ENCODE results near the gene EPB41.
"Not testable (repeated sequence)": the region's sequence is repeated elsewhere in the genome, so short reads cannot be mapped to it uniquely, and the experiment has no call there.

Gene EPB41

DNA sequence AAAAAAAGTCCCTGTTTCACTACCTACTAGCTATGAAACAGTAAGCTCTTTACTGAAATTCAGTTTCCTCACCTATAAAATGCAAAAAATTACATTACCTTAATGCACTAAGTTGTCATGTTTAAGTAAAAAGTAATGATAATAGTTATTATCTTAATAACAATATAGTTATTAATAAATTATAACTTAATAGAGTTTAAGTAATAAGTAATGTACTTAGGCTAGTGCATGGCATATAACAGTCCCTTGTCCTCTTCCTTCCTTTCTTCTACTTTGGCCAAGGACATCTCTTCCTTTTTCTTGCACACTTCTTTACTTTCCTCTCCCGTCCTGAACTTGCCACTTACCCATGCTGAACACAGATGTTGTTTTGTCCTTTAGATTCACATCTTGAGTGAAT, 200.3 kb downstream of the EPB41 start:
- DNase-seq, result no peak

DNA sequence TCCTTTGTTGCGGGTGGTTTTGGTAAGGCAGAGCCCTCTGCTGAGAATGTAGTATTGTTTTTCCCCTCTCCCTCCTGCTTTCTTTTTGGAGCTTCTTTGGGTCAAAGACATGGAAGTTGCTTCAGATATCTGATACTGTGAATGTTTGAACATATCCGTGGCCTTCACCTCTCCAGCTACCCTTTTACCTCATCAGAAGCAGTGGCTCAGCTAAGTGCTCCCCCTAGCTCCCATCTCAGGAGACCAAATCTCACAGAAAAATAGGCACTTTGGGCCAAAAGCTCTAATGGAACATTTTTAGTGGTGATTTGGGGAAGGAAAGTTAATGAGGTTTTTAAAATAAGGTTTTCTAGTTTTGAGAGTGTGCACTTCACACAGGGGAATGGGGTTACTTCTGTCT, 203.0 kb downstream of the EPB41 start:
- DNase-seq, result no peak

DNA sequence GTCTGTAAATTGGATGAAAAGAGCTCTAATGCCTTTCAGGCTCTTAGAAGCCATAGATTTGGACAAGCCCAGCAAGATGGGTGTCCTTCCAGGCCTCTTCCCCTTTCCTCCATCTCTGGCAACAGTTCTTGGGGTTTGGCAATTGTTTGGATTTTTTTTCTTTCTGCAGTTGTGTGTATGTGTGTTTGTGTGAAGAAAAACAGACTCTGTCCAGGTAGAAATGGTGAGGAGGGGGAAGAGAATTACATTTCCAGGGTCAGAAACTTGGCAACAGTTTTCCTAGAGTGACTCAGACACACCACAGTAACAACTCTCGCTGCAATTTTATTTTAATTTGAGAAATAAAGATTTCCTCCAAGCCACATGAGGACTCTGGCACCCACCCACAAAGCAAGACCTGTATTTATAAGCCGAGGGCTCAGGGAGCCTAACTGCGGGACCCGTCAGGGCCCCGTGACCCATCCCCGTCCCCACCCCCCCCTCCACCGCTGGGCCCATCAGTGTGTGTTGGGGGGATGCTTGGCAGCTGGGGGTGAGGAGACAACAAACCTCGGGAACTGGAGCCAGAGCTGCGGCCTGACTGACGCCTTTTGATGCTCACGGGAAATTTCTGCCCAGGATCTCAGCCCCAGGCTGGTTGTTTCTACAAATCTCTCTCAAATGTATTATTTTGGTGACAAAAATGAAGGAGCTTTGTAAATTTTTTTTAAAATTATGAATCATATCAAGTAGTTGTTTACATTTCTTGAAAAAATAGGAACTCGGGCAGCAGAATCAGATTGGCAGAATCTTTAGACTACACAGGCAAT, 205.0 kb downstream of the EPB41 start:
- no peak for DNase-seq

DNA sequence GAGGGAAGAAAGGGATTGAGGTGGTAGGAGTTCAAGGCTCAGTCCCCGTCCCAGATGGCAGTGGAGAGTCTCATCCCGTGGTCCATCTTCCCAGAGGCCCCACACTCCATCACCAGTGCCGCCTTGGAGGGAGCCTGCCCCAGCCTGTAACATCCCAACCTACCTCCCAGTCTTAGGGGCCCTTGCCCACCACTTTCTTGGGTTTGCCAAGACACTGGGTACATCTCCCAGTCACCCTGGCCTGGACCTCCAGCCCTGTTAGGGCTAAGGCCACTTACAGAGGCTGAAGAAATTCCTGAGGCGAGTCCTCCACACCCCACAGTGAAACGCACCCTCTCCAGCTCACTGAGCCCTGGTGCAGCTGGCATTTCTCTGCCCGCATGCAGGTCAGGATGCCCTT, 206.0 kb downstream of the EPB41 start:
- DNase-seq, result no peak

DNA sequence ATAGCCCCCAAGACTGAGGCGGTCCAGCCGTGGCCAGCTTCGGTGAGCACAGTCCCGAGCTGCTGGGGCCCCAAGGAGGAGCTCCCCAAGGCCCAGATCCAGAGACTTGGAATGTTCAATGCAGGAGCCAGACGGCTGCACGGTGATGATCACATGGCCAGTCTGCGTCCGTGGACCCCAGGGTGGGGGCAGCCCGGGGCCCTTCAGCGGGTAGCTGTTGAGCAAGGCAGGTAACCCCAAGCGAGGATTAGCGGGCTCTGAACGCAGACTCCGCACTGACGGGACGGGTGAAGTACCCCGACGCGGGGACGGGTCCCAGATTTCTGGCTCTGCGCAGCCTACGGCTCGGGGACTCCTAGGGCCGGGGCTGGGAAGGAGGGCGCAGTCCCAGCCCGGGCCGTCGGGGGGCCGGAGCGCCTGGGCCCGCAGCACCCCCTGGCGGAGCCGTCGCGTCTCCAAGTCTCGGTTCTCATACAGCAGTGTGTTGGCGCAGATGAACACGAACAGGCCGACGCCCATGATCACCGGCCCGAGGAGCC, 206.6 kb downstream of the EPB41 start:
- DNase-seq, result peak; percentile 72 to 77

DNA sequence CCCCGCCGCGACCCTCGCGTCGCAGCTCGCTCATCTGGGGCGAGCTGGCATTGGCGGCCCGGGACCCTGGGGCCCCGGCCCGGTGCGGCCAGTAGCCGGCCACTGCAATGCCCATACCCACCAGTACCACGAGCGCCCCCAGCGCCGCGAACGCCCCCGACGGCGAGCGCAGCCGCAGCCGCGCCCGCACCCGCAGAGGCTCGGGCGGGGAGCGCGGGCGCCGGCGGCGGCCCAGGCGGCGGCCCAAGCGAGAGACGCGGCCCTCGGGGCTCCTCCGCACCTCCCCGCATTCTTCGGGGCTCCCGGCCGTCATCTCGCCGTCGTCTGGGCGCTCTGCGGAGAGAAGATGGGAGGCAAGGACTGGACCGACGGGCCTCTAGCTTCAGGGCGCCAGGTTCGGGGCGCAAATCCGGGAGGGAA, 207.2 kb downstream of the EPB41 start:
- peak in 1 of 2 experiments; percentile 13 for DNase-seq

DNA sequence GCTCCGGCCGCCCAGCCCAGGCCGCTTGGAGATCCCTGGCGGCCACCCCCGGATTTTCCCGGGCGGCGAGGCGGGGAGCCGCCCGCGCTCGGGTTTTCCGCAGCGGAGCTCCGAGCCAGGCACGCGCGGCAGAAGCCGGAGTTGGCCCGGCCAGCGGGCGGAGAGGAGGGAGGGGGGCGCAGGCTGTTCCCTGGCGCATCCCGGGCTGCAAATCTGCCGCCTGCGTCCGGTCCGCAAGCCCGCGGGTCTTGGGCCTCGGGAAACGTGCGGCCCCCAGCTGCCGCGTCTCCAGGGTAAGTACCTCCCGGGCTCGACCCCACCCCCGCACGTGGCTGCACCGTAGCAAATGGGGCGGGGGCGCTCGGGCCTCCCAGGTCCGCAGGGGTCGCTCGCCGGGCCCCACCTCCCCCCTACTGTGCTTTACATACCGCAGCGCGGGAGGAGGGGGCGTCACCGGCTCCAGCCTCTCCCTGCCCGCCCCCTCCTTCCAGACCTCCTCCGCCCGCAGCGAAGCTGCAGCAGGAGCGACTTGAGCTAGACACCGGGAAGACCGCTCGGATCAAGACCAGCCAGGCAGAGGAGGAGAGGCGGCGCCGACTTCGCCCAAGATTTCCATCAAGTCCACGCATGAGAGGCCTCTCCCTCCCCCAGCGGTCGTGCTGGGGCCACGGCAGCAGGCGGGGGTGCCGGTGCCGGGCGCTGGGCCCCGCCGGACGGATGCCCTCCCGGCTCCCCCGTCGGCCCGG, 207.7 kb downstream of the EPB41 start:
- peak; percentile 17 to 24 for DNase-seq

DNA sequence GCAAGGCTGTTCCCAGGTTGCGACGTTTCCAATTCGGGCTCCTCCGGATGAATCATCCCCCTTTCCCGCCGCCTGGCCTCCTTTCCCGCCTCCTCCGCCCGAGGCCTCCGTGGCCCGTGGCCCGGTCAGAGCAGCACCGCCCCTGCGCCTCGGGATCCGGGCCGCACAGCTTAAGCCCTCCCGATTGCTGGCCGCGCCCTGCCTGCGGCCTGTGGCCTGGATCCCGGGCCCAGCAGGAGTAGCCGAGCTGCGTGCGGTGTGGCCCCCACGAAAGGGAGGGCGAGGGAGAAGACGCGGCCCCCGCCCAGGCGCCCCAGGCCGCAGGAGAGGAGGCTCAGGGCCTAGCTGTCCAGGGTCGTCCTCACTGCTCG, 208.3 kb downstream of the EPB41 start:
- DNase-seq, result peak; percentile 26 to 28

DNA sequence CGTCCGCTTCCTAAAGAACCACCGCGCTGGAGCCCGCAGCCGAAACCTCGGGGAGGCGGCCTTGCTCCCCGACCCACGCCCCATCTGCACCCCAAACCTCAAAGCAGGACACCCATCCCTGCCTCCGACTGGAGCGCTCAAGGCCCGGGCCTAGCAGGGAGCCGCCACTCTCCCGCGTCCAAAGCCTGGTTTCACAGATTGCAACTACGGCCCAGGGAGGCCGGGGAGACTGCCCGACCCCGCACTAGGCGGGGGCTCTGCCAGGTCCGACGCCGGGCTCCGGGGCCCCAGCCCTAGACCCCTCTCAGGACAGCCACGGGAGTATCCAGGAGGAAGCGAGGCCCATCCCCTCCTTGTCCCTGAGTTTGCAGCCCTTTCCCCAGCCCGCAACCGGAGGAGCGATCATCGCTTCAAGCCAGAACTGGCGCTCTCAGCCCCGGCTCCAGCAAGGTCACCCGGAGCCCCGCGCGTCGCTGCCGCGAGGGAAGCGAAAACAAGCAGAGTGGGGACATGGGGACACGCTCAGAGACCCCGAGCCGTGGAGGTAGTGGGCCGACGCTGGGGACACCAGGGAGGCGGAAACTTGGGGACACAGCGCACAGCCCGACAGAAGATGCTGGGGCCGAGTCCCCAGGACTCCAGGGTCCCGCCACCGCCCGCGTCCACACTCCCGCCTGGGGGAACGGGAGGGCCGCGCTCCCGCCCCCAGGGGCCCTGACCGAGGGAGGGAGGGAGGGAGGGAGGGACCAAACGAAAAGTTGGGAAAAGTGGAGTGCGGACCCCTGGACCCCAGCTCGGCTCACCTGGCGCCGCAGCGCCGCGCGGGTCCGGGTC, 208.9 kb downstream of the EPB41 start:
- peak; percentile 31 to 46 for DNase-seq

DNA sequence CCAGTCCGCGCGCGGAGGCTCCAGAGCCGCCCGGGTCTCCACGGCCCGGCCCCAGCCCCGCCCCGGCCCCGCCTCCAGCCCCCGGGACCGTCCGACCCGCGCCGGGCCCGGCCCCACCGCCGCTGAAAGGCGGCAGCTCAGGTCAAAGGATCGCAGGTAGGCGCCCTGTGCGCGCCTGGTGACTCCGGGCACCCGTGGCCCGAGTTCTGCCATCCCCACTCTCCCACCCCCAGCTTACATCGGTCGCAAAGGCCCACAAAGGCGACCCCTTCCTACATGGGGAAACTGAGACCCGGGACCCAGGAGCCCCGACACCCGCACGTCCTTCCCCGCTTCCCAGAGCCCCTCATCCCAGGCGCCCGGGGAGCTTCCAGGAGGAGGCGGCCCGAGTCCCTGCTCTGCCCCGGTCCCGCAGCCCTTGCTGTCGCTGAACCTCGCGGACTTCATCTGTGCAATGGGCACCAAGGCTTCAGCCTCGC, 209.6 kb downstream of the EPB41 start, which contains the start of gene TMEM200B:
Gene TMEM200B (minus strand): TSS at position 17 of the 479 bp plus-strand sequence. CDS start 2,075 bp downstream, outside the sequence.
- peak; percentile 28 to 34 for DNase-seq

DNA sequence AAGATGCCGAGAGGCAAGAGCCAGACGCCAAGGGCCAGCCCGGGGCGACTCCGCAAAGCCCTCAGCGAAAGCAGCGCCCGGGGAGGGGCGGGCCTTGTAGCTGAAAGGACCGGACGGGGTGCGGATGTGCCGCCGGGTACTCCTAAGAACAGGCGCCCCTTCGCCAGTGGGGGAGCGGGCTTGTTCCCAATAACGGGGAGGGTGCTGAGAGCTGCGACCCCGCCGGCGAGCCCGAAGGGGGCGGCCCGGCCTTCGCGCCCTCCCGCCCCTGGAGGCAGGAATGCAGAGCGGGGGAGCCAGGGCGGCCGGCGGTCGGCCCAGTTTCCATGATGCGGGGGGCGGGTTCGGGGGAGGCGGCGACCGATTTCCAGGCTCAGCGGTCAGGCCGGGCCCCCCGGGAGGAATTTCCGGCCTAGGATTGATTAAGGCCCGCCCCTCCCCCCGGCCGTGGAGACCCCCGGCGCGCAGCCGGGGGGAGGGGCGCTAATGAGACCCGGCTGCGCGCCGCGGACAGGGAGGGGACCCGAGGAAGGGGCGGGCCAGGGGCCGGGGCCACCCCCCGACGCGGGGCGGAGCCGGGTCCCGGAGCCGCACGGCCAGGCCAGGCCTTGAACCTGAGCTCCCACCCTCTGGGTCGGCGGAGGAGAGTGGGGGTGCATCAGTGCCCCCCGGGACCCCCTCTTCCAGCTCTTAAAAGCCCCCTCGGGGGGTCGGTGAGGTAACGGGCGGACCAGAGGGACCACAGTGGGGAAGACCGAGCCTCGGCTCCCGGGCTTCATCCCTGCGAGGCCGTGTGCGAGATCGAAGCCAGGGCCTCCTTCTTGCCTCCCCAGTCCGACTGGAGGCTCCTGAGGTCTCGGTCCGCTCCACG, 210.2 kb downstream of the EPB41 start:
- peak; percentile 75 to 81 for DNase-seq

DNA sequence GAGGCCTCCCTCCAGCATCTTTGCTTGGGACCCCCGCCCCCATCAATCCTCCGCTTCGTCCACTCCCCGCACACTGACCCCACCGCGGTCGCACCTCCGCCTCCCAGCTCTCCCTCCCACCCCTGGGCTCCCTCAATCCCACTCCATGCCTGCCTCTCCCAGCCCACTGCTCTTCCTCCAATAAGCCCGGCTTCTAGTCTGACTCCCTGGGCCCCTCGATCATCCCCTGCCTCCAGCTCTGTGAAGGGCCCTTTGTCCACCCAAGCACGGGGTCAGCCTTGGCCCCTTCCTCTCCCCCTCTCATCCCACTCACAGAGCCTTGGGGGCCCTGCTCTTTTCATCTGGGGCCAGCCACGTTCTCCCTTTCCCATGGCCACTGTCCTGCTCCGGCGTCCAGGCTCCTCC, 210.9 kb downstream of the EPB41 start:
- no peak for DNase-seq

DNA sequence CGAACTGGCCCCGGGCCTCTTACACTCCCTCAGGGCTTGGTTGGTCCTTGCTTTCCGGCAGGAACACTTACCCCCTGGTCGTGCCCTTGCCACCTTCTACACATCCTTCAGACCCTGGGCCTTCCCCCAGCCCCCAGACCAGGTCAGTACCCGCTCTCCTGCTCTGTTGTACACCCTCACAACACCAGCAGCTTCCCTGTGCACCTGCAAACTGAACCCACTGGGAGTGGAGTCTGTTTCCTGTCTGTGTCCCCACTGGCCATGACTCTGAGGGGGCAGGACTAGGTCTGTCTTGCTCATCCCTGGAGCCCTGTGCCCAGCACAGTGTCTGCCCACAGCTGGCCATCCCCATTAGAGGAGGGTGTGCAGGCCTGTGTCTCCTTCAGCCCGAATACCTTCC, 211.4 kb downstream of the EPB41 start:
- no peak for DNase-seq

DNA sequence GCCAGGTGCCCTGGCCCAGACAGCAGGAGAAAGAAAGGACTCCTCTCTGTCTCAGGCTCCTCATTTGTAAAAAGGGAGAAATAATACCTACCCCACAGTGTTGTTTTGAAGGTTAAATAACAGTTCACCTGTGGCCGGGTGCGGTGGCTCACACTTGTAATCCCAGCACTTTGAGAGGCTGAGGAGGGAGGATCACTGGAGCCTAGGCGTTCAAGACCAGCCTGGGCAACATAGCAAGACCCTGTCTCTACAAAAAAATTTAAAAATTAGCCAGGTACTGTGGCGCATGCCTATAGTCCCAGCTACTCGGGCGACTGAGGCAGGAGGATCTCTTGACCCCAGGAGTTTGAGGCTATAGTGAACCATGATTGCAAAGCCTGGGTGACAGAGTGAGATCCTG, 211.8 kb downstream of the EPB41 start:
- no peak for DNase-seq

DNA sequence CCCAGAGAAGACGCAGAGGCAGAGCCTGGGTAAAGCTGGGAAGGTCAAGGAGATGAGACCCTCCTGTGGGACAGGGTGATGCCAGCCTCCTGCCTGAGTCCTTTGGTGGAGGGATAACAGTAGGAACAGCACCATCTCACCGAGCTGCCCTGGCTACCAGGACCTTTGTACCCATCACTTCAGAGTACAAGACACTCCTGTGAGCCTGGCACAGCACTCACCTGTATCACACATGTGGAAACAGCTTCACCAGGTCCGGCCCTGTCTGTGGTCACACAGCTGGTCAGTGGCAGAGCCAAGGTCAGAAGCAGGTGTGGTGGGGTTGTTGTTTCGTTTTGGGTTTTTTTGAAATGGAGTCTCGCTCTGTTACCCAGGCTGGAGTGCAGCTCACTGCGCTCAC, 214.4 kb downstream of the EPB41 start:
- DNase-seq, result no peak

DNA sequence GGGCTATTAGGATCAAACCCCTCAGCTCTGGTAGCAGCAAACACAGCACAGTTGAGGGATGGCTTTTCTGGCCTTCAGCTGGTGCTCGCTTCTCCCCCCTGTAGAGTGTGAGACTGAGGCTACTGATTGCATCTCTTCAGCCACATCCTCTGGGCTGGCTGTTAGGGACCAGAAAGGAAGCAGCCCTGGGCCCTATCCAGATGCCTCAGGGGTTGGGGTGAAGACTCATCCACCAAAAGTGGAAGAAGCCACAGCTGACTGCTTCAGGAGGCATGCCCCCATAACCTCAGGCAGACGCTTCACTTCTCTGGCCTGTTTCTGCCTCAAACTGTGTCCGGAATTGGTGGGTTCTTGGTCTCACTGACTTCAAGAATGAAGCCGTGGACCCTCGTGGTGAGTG, 215.5 kb downstream of the EPB41 start:
- DNase-seq, result no peak

DNA sequence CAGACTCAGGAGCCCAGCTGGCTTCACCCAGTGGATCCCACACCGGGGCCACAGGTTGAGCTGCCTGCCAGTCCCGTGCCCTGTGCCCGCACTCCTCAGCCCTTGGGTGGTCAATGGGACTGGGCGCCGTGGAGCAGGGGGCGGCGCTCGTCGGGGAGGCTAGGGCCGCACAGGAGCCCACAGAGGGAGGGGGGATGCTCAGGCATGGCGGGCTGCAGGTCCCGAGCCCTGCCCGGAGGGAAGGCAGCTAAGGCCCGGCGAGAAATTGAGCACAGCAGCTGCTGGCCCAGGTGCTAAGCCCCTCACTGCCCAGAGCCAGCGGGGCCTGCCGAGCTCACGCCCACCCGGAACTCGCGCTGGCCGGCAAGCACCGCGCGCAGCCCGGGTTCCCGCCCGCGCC, 216.7 kb downstream of the EPB41 start:
- not testable (repeated sequence) for DNase-seq

DNA sequence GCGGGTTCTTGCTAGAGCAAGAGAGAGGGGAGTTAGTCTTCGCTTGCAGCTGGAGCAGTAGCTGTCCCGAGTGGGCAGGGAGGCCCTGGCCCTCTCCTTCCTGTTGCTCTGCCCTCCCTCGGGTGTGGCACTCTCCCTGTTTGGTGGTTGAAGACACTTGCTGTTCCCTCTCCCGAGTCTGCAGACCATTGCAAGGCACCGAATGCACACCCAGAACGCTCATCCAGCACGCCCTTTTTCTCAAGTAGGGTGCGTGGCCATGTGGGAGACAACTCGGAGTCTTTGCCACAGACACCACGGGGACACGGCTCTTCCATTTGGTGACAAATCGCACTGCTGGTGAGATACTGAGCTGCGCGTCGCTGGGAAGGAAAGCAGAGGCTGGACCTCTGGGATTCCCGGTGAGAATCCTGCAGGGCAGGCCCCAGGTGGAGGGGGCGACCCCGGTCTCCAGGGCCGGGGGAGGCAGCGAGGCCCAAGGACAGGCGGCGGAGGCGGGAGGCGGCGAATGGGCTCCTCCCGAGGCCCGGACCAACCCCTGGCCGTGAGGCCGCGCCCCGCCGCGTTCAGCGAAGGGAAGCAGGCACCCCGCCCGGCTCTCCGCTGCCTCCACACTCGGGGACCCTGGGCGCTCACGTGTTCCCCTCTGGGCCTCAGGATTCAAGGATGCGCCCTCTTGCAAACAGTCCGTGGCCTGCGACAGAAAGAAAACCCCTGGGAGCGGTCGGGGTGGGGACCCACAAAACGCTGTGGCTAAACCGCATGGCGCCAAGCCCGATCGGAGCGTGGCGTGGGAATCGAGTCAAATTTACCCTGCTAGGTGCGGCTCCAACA, 219.7 kb downstream of the EPB41 start:
- DNase-seq, result no peak

DNA sequence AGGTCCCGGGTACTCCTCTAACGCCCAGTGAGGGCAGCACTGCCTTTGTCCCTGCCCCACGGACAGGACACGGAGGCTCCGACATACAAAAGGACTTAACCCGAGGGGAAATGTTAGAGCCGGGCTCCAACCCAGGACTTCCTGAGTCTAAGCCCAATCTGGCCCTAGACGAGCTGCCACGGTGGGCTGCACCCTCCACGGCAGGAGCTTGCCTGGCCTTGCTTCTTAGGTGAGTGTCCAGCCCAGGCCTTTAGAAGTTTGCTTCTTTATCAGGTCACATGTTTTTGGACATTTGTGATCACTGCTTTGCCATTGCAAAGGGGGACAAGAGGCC, 220.3 kb downstream of the EPB41 start:
- DNase-seq, result no peak

DNA sequence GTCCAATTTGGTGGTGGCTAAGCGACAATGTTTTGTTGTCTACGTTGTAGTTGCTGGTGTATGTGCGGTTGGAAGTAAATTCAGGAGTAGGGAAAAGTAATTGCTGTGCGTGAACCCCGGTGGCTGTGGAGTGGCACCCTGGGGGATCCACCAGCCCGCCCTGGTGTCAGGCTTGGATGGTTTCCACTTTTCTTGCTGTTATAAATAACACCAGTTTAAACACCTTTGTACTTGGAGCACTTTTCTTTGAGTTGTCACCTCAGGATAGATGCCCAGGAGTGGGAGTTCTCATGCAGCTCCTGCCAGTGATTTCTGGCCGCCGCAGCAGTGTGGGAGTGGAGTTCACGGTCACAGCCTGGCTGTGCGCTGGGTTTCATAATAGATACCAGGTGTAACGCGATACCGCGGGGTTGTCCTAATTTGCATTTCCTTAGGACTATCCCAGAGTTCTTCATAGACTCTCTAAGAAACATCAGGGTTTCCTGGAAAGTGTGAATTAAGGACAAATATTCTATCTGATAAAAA, 222.1 kb downstream of the EPB41 start:
- DNase-seq, result no peak

DNA sequence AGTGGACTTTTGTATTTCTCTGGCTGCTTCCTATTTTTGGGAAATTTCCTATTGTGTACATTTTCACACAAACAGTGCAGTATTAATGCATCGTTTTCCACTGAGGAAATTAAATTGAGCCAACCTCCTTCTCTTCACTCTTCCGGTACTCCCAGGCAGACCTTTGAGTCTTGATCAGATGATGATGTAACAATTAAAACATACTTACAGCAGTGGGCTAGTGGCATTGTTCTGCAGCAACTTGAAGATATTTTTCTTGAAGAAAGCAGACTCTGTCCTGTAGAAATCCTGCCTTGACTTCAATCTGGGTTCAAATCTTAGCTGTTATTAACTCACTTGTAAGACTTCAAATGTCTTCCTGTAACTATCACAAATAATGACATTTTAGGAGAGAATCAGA, 228.3 kb downstream of the EPB41 start:
- no peak for DNase-seq

All from activated CD4-positive, alpha-beta T cell treated with anti-CD3 and anti-CD28 coated beads, Interleukin-2, amount 50 U/mL, for 48 hours (primary cell).